ENCODE measurements around the gene DDR2.

The DDR2 gene

DNA sequence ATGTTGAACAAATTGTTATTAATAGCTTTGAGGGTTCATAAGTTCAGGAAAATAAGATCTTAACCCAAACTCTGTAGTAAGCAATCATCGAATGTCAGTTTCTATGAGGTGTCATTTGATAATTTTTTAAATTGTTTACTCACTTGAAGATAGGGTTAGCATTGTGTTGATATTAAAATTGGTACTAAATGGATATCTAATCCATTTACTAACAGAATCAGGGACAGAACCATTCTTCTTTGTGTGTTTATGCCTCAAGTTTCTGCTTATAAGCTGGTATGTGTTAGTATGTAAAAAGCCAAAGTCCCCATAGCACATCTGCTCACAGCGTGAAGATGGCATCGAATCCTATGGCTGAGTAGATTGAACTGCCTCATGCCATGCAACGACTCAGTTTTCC lies 13.4 kb downstream of the DDR2 start:
- H3K9me3 ChIP-seq (ENCODE audit: control insufficient read depth in 1 of 2, low read length in 2 of 2), result no peaks in the 10 kb centered on the region
- no peak overlapping the region for H3K4me3 ChIP-seq (ENCODE audit: low read depth in 1 of 2, low read length in 2 of 2)
- H3K27ac ChIP-seq (ENCODE audit: low read depth, low read length), result no peak overlapping the region
- no peaks in the 10 kb centered on the region for H3K36me3 ChIP-seq (ENCODE audit: control insufficient read depth in 1 of 2, insufficient read depth in 2 of 2, low read length in 2 of 2)
- no peaks in the 10 kb centered on the region for H3K4me1 ChIP-seq (ENCODE audit: control insufficient read depth in 1 of 2, insufficient read depth in 2 of 2, low read length in 2 of 2)
- no peaks in the 10 kb centered on the region for H3K27me3 ChIP-seq (ENCODE audit: control insufficient read depth in 1 of 2, insufficient read depth in 2 of 2, low read length in 2 of 2)
- no peak overlapping the region for H3K9ac ChIP-seq (ENCODE audit: low read depth in 1 of 2, low read length in 2 of 2)

DNA sequence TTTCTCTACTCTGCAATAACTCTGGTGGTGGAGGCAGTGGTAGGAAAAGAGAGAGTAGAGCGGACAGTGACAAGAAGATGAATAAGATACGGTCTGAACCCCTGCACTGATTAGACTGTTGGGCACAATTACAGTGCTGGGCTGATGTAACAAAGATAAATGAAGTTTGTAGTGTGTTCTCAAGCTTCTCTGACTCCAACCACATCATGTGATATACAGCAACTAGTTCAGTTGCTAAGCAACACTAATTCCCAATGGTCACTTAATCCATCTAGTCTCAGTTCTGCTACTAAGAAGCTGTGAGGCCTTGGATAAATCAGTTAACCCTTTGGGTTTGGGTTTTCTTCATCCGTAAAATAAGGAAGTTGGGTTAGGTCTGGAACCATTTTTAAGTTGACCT lies 17.3 kb downstream of the DDR2 start:
- Histone ChIP-seq H3K4me1 (ENCODE audit: control insufficient read depth in 1 of 2, insufficient read depth in 2 of 2, low read length in 2 of 2) (no peaks in the 10 kb centered on the region), H3K36me3 (ENCODE audit: control insufficient read depth in 1 of 2, insufficient read depth in 2 of 2, low read length in 2 of 2) (no peaks in the 10 kb centered on the region)

DNA sequence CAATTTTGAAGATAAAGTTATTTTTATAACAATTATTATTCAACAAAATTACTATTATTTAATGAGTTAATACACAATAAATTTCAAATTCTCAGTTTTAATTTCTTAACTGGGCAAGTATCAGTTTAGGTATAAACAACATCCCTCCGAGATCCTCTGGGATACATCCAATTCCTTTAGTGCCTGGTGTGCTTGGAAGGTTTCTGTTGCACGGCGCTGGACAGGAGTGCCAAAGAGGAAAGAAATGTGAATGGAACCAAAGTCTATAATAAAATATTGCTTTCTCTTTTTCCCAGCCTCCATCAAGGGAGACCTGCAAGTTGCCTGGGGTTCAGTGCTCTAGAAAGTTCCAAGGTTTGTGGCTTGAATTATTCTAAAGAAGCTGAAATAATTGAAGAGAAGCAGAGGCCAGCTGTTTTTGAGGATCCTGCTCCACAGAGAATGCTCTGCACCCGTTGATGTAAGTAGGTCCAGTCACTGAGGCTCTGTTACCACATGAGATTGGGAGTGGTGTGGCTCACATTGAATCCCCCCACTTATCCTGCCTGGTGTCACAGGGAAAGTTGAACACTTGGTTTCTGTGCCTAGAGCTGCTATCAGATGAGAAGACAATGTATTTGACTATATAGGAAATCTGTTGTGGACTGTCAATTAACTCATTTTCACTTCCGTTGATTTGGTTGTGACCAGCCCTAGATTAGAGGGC lies 22.8 kb downstream of the DDR2 start:
- Histone ChIP-seq H3K4me3 (ENCODE audit: low read depth in 1 of 2, low read length in 2 of 2) (no peak overlapping the region), H3K27ac (ENCODE audit: low read depth, low read length) (no peak overlapping the region), H3K36me3 (ENCODE audit: control insufficient read depth in 1 of 2, insufficient read depth in 2 of 2, low read length in 2 of 2) (no peaks in the 10 kb centered on the region), H3K9ac (ENCODE audit: low read depth in 1 of 2, low read length in 2 of 2) (no peak overlapping the region), H3K9me3 (ENCODE audit: control insufficient read depth in 1 of 2, low read length in 2 of 2) (no peaks in the 10 kb centered on the region), H3K4me1 (ENCODE audit: control insufficient read depth in 1 of 2, insufficient read depth in 2 of 2, low read length in 2 of 2) (no peaks in the 10 kb centered on the region), H3K27me3 (ENCODE audit: control insufficient read depth in 1 of 2, insufficient read depth in 2 of 2, low read length in 2 of 2) (no peaks in the 10 kb centered on the region)

More for the DNA sequence above, 17.3 kb downstream of the DDR2 start:
- no peaks in the 10 kb centered on the region for H3K9me3 ChIP-seq (ENCODE audit: control insufficient read depth in 1 of 2, low read length in 2 of 2)
- H3K9ac ChIP-seq (ENCODE audit: low read depth in 1 of 2, low read length in 2 of 2), result no peak overlapping the region
- no peak overlapping the region for H3K27ac ChIP-seq (ENCODE audit: low read depth, low read length)
- no peaks in the 10 kb centered on the region for H3K27me3 ChIP-seq (ENCODE audit: control insufficient read depth in 1 of 2, insufficient read depth in 2 of 2, low read length in 2 of 2)
- H3K4me3 ChIP-seq (ENCODE audit: low read depth in 1 of 2, low read length in 2 of 2), result no peak overlapping the region

DNA sequence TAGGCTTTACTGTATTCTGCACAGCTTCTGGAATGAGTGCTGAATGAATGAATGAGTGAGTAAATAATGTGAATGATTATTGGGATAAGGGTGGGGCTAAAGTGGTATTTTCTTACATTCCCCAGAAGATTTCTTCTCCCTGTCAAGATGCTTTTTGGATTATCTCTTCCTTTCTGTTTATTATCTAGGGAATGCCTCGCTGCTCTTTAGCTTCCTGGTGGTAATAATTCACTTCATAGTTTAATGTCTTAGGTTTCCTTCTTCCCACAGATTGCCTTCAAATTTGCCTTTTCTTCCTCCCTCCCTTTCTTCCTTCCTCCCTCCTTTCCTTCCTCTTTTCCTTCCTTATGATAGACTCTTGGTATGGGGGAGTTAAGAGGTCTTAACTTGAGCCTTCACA lies 24.0 kb downstream of the DDR2 start:
- Histone ChIP-seq H3K4me3 (ENCODE audit: low read depth in 1 of 2, low read length in 2 of 2) (no peak overlapping the region), H3K4me1 (ENCODE audit: control insufficient read depth in 1 of 2, insufficient read depth in 2 of 2, low read length in 2 of 2) (no peaks in the 10 kb centered on the region), H3K36me3 (ENCODE audit: control insufficient read depth in 1 of 2, insufficient read depth in 2 of 2, low read length in 2 of 2) (no peaks in the 10 kb centered on the region), H3K9ac (ENCODE audit: low read depth in 1 of 2, low read length in 2 of 2) (no peak overlapping the region), H3K9me3 (ENCODE audit: control insufficient read depth in 1 of 2, low read length in 2 of 2) (no peaks in the 10 kb centered on the region), H3K27me3 (ENCODE audit: control insufficient read depth in 1 of 2, insufficient read depth in 2 of 2, low read length in 2 of 2) (no peaks in the 10 kb centered on the region), H3K27ac (ENCODE audit: low read depth, low read length) (no peak overlapping the region)

DNA sequence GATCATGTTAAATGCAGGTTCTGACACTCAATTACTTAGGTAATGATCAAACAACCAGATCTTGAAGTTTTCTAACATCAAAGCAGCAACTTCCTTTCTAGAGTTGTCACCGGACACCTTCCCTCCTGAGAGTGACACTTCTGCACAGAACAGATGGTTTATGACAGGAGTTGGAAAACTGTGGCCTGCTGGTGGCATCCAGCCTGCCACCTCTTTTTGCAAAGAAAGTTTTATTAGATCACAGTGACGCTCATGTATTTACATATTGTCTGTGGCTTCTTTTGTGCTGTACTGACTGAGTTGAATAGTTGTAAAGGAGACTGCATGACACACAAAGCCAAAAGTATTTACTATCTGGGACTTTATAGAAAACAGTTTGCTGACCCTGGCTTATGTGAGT lies 28.3 kb downstream of the DDR2 start:
- H3K9ac ChIP-seq (ENCODE audit: low read depth in 1 of 2, low read length in 2 of 2), result no peak overlapping the region
- no peak overlapping the region for H3K27ac ChIP-seq (ENCODE audit: low read depth, low read length)
- no peak overlapping the region for H3K4me3 ChIP-seq (ENCODE audit: low read depth in 1 of 2, low read length in 2 of 2)
- H3K36me3 ChIP-seq (ENCODE audit: control insufficient read depth in 1 of 2, insufficient read depth in 2 of 2, low read length in 2 of 2), result no peaks in the 10 kb centered on the region
- no peaks in the 10 kb centered on the region for H3K9me3 ChIP-seq (ENCODE audit: control insufficient read depth in 1 of 2, low read length in 2 of 2)
- no peaks in the 10 kb centered on the region for H3K27me3 ChIP-seq (ENCODE audit: control insufficient read depth in 1 of 2, insufficient read depth in 2 of 2, low read length in 2 of 2)
- no peaks in the 10 kb centered on the region for H3K4me1 ChIP-seq (ENCODE audit: control insufficient read depth in 1 of 2, insufficient read depth in 2 of 2, low read length in 2 of 2)

DNA sequence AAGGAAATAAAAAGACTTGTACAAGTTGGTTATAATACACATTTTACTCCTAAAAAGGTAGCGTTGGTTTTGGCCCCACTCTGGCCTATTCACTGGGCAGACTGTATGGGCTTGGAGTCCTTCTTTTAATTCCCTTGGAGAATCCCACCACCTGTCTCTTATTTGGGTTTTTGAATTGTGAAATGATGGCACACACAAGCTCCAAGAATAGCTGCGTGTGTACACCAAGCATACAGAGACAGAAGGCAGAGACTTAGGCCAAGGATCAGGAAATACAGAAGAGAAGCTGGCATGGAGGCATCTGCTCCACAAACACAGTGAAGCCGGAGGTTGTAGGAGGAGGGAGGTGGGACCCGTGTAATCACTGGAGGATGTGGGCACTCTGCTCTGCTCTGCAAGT lies 29.1 kb downstream of the DDR2 start:
- Histone ChIP-seq H3K36me3 (ENCODE audit: control insufficient read depth in 1 of 2, insufficient read depth in 2 of 2, low read length in 2 of 2) (no peaks in the 10 kb centered on the region), H3K4me1 (ENCODE audit: control insufficient read depth in 1 of 2, insufficient read depth in 2 of 2, low read length in 2 of 2) (no peaks in the 10 kb centered on the region), H3K27me3 (ENCODE audit: control insufficient read depth in 1 of 2, insufficient read depth in 2 of 2, low read length in 2 of 2) (no peaks in the 10 kb centered on the region), H3K27ac (ENCODE audit: low read depth, low read length) (no peak overlapping the region), H3K4me3 (ENCODE audit: low read depth in 1 of 2, low read length in 2 of 2) (no peak overlapping the region), H3K9ac (ENCODE audit: low read depth in 1 of 2, low read length in 2 of 2) (no peak overlapping the region), H3K9me3 (ENCODE audit: control insufficient read depth in 1 of 2, low read length in 2 of 2) (no peaks in the 10 kb centered on the region)

DNA sequence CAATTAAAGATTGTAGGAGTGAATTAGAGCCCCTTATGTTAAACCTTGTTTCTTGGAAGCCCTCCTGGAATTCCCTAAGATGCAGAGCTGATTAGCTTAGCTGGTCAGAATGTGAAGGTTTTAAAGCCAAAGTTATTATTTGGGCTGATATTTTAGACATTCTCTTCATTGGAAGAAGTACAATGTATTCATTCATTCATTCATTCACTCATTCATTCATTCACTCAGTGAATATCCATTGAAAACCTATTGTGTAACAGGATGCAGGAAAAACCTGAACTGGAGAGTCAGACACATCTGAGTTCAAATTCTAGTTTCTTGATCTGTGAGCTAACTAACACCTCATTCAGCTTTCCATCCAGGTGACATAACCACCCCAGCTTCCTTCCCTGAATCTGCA lies 29.7 kb downstream of the DDR2 start:
- H3K27ac ChIP-seq (ENCODE audit: low read depth, low read length), result no peak overlapping the region

DNA sequence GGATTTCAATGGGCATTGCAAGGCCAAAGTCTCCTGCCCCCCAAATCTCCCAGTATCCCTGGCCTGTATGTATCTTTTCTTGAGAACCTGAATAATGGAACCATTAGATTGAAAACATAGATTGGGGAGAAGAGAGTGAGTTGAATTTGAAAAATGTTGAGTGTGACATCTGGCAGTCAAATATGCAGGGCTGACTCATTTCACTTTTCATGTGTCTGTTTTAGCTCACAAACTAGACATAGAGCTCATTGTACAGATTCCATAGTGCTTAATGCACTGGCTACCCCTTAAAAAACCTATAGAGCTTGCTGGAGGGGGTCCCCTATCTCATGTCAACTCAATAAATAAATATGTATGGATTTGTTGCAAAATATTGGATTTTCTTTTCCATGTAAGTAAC lies 30.8 kb downstream of the DDR2 start:
- H3K9ac ChIP-seq (ENCODE audit: low read depth in 1 of 2, low read length in 2 of 2), result no peak overlapping the region
- H3K9me3 ChIP-seq (ENCODE audit: control insufficient read depth in 1 of 2, low read length in 2 of 2), result no peaks in the 10 kb centered on the region
- no peaks in the 10 kb centered on the region for H3K27me3 ChIP-seq (ENCODE audit: control insufficient read depth in 1 of 2, insufficient read depth in 2 of 2, low read length in 2 of 2)
- no peaks in the 10 kb centered on the region for H3K4me1 ChIP-seq (ENCODE audit: control insufficient read depth in 1 of 2, insufficient read depth in 2 of 2, low read length in 2 of 2)
- H3K27ac ChIP-seq (ENCODE audit: low read depth, low read length), result no peak overlapping the region
- no peaks in the 10 kb centered on the region for H3K36me3 ChIP-seq (ENCODE audit: control insufficient read depth in 1 of 2, insufficient read depth in 2 of 2, low read length in 2 of 2)
- no peak overlapping the region for H3K4me3 ChIP-seq (ENCODE audit: low read depth in 1 of 2, low read length in 2 of 2)

More for the DNA sequence above, 29.7 kb downstream of the DDR2 start:
- H3K9ac ChIP-seq (ENCODE audit: low read depth in 1 of 2, low read length in 2 of 2), result no peak overlapping the region
- H3K36me3 ChIP-seq (ENCODE audit: control insufficient read depth in 1 of 2, insufficient read depth in 2 of 2, low read length in 2 of 2), result no peaks in the 10 kb centered on the region
- H3K4me3 ChIP-seq (ENCODE audit: low read depth in 1 of 2, low read length in 2 of 2), result no peak overlapping the region
- no peaks in the 10 kb centered on the region for H3K4me1 ChIP-seq (ENCODE audit: control insufficient read depth in 1 of 2, insufficient read depth in 2 of 2, low read length in 2 of 2)
- H3K9me3 ChIP-seq (ENCODE audit: control insufficient read depth in 1 of 2, low read length in 2 of 2), result no peaks in the 10 kb centered on the region
- no peaks in the 10 kb centered on the region for H3K27me3 ChIP-seq (ENCODE audit: control insufficient read depth in 1 of 2, insufficient read depth in 2 of 2, low read length in 2 of 2)

DNA sequence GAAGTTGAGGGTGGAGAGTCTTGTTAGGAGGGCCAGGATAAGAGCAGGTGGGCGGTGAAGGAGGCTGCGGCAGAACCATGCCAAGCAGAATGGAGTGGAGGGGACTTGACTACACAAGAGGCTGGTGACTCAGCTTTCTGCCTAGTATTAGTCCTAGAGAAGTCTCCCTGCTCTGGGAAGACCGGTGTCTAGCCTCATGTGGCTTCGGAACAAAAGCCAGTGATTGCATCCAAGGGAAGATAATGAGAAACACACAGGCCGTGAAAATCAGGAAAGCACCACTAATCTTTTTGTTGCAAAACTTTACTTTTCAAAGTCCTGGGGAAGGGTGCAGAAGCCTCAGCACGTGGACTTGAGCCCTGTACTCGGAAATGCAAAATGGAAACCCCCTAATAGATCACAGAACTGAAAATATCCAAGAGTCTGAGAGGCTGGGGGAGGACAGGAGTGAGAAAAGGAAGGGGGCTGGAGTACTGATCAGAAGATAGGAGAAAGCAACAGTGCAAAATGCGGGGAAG lies 31.4 kb downstream of the DDR2 start:
- Histone ChIP-seq H3K36me3 (ENCODE audit: control insufficient read depth in 1 of 2, insufficient read depth in 2 of 2, low read length in 2 of 2) (no peaks in the 10 kb centered on the region), H3K9ac (ENCODE audit: low read depth in 1 of 2, low read length in 2 of 2) (no peak overlapping the region), H3K4me1 (ENCODE audit: control insufficient read depth in 1 of 2, insufficient read depth in 2 of 2, low read length in 2 of 2) (no peaks in the 10 kb centered on the region), H3K27ac (ENCODE audit: low read depth, low read length) (no peak overlapping the region), H3K9me3 (ENCODE audit: control insufficient read depth in 1 of 2, low read length in 2 of 2) (no peaks in the 10 kb centered on the region), H3K4me3 (ENCODE audit: low read depth in 1 of 2, low read length in 2 of 2) (no peak overlapping the region), H3K27me3 (ENCODE audit: control insufficient read depth in 1 of 2, insufficient read depth in 2 of 2, low read length in 2 of 2) (no peaks in the 10 kb centered on the region)

DNA sequence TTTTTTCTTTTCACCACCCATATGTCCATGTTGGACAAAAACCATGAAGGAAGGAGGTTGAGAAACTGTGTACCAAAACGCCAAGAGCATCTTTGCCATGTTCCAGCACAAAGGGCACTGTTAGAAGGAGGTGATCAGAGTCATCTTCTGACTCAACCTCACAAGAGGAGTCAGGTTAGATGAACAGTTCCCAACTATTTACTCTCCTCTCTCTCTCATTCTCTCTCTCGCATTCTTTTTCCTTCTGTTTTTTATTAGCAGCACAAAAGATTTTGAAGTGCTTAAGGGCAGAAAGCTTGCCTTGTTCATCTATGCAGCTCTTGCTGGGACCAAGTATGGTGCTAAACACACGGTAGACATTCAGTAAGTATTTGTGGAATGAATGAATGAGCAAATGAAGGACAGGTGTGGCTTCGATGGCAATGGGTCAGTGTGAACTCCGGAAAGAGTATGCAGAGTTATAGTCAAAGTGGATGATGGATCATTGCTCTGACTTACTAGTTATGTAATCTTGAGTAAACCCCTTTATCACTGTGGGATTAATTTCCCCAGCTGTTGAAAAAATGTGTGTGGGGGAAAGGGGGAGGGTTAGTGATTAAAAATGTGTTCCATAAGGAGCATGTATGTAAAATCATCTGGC lies 33.9 kb downstream of the DDR2 start:
- no peak overlapping the region for H3K4me3 ChIP-seq (ENCODE audit: low read depth in 1 of 2, low read length in 2 of 2)
- H3K9ac ChIP-seq (ENCODE audit: low read depth in 1 of 2, low read length in 2 of 2), result no peak overlapping the region
- no peak overlapping the region for H3K27ac ChIP-seq (ENCODE audit: low read depth, low read length)
- no peaks in the 10 kb centered on the region for H3K4me1 ChIP-seq (ENCODE audit: control insufficient read depth in 1 of 2, insufficient read depth in 2 of 2, low read length in 2 of 2)
- H3K27me3 ChIP-seq (ENCODE audit: control insufficient read depth in 1 of 2, insufficient read depth in 2 of 2, low read length in 2 of 2), result no peaks in the 10 kb centered on the region
- no peaks in the 10 kb centered on the region for H3K9me3 ChIP-seq (ENCODE audit: control insufficient read depth in 1 of 2, low read length in 2 of 2)
- H3K36me3 ChIP-seq (ENCODE audit: control insufficient read depth in 1 of 2, insufficient read depth in 2 of 2, low read length in 2 of 2), result no peaks in the 10 kb centered on the region
